ENCODE measurements around the gene PPARG. TPM values are rescaled to one million over a fixed set of nuclear protein-coding genes. Genes with fewer than 3 reads are reported as not detected.

PPARG gene
- total RNA-seq (2014; rRNA removed; shearing (Covaris generic)): 56.1 and 63.7 TPM in 2 replicates

DNA sequence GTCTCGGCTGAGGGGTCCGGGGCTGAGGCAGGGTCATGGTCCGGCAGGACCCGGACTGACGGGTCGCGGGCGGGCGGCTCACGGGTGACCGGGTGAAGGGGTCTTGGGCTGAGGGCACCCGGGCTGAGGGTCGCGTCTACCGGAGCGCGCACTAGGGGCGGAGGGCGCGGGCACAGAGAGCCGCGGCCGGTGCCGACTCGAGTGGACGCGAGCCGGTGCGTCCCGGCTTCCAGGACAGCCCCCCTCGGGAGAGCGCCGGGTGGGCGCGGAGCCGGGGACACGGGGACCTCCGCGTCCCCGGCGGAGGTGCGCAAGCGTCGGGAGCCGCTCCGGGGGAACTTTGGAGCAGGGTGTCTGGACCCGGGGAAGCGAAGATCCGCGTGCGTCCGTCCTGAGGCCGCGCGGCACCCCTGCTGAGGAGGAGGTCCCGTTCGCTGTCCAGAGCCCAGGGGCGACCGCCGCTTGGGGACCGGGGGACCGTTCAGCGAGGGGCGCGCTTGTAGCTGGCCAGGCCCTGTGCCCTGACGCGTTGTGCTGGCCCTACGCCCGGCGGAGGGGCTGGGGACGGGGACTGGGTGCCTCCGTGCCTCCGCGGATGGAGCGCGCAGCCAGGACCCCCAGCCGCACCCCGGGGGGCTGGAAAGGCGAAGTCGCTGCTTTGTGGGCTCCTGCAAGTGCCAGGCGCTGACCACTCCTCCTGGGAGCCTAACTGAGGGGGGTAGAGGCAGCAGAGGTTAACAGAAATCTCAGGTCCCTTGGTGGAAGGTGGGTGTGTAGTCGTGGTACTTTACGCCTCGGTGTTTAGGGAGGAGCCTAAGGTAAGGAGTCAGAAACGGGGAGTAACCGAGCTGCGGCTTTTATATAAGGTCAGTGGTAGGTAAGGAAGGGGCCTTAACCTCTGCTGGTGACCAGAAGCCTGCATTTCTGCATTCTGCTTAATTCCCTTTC, at the start of gene PPARG:
Gene PPARG, plus strand, starts transcription at position 889 of the 948 bp plus-strand sequence. CDS start 90,642 bp downstream, outside the sequence.

Small RNA genes lying within 50 kb of the gene (small RNA-seq; reads per million reads assigned to genes)
- not detected for gene AC091492.1

Other genes with a start within 250 kb of the PPARG start
- not detected in 2 replicates for gene TIMP4, start 130.2 kb upstream of the PPARG start, total RNA-seq (2014; rRNA removed; shearing (Covaris generic))
- gene TSEN2, start 195.4 kb downstream of the PPARG start, total RNA-seq (2014; rRNA removed; shearing (Covaris generic)): 33.2 and 33.9 TPM in 2 replicates

All from A375 (cell line).